Thyroid gland (tissue), 4 donors: ENCODE measurements around the gene MRPL50. TPM values are rescaled to one million over a fixed set of nuclear protein-coding genes. Genes with fewer than 3 reads are reported as not detected.

ENCODE experiments used
- DNase-seq, 2 donors: peaks; one replicate each; pipeline ENCODE4 v3.0.0-alpha.2; 2019
- H3K27ac ChIP-seq, 3 donors: fragments of 200-600 bp; sonication (generic); 1 replicate in 2 of 3; 2 replicates in 1 of 3; pipeline ENCODE4 v1.5.1; 2016 to 2019; ENCODE audit warnings: mild to moderate bottlenecking in 1 of 3, moderate library complexity in 1 of 3
- H3K27me3 ChIP-seq: fragments of 200-600 bp; sonication (generic); one replicate; pipeline ENCODE4 v1.5.1; 2019
- H3K36me3 ChIP-seq, 2 donors: fragments of 200-600 bp; sonication (generic); one replicate each; pipeline ENCODE4 v1.5.1; 2016 to 2019
- H3K4me1 ChIP-seq, 2 donors: fragments of 200-600 bp; sonication (generic); one replicate each; pipeline ENCODE4 v1.5.1; 2017 to 2019
- H3K4me3 ChIP-seq, 3 donors: fragments of 200-600 bp; sonication (generic); replicated peaks in 1 of 3; 1 replicate in 2 of 3; 2 replicates in 1 of 3; pipeline ENCODE4 v1.5.1; 2016; ENCODE audit warnings: mild to moderate bottlenecking in 1 of 3
- H3K9me3 ChIP-seq: fragments of 200-600 bp; sonication (generic); one replicate; pipeline ENCODE4 v1.5.1; 2017
- CTCF ChIP-seq, 6 experiments: fragments of 200-600 bp in 3 of 6; fragments of 450-650 bp in 3 of 6; sonication (generic) in 3 of 6; IDR thresholded peaks; one replicate each; pipeline ENCODE4 v1.5.1; 2016 to 2019; ENCODE audit warnings: antibody characterized with exemption in 6 of 6, mild to moderate bottlenecking in 2 of 6, inconsistent platforms in 1 of 6, moderate library complexity in 1 of 6
- POLR2A ChIP-seq, 2 donors: fragments of 450-650 bp; IDR thresholded peaks; one replicate each; pipeline ENCODE4 v1.6.1; 2017; ENCODE audit warnings: antibody characterized with exemption in 2 of 2, mild to moderate bottlenecking in 2 of 2, moderate library complexity in 1 of 2
- WGBS, 2 donors: methylation state at CpG; one replicate each; pipeline ENCODE4 v1.1.5; 2017; 5-methylcytosine and 5-hydroxymethylcytosine counted together
- intact Hi-C: fragments of 100-400 bp; cut with DNase I; formaldehyde crosslinking; loops from one replicate; pipeline ENCODE4 v1.15.1; 2023
- total RNA-seq, 4 donors: library from RNA; depleted of rRNA; stranded (reverse); fragments of >200 nt; gene quantifications; one replicate each; pipeline ENCODE4 v1.2.3, GENCODE V29; 2016

MRPL50 gene
- total RNA-seq, 4 donors from 2014 or later: 12.5 to 17.4 (median 13.7) TPM

- Histone ChIP-seq H3K27me3 (no peaks in the 10 kb centered on the region), H3K4me3 (no peak overlapping the region), H3K9me3 (no peaks in the 10 kb centered on the region), H3K27ac (no peak overlapping the region), H3K4me1 (no peaks in the 10 kb centered on the region), H3K36me3 (no peaks in the 10 kb centered on the region)
- intact Hi-C loops: no loop called here
- TF ChIP-seq POLR2A (IDR thresholded peaks at IDR 0.05) (no peak), CTCF (IDR thresholded peaks at IDR 0.05) (no peak)
- DNase-seq: no peak
Measured at GRCh38 chr9:101380295-101380694, 18.1 kb downstream of the MRPL50 start.

- no peaks in the 10 kb centered on the region for H3K9me3 ChIP-seq
- no peak for TF ChIP-seq POLR2A (IDR thresholded peaks at IDR 0.05)
- no peak for TF ChIP-seq CTCF (IDR thresholded peaks at IDR 0.05)
- no peak for DNase-seq
- H3K4me3 ChIP-seq: no peak overlapping the region
- H3K27me3 ChIP-seq: no peaks in the 10 kb centered on the region
- no peaks in the 10 kb centered on the region for H3K4me1 ChIP-seq
- H3K27ac ChIP-seq: no peak overlapping the region
- WGBS, 2 donors: 63 to 71% methylated on average over 6 of the region's 6 CpGs
- intact Hi-C loops: no loop called here
- H3K36me3 ChIP-seq: no peaks in the 10 kb centered on the region
Measured at GRCh38 chr9:101376111-101376848, 22.1 kb downstream of the MRPL50 start.

GRCh38 chr9:101375546-101375945 lies 22.9 kb downstream of the MRPL50 start:
- no peaks in the 10 kb centered on the region for H3K9me3 ChIP-seq
- no peaks in the 10 kb centered on the region for H3K27me3 ChIP-seq
- H3K4me1 ChIP-seq: no peaks in the 10 kb centered on the region
- intact Hi-C loops: no loop called here
- WGBS, 2 donors: 88 to 90% methylated on average over 12 of the region's 12 CpGs
- no peak for DNase-seq
- H3K36me3 ChIP-seq: no peaks in the 10 kb centered on the region
- TF ChIP-seq POLR2A (IDR thresholded peaks at IDR 0.05): no peak
- no peak for TF ChIP-seq CTCF (IDR thresholded peaks at IDR 0.05)
- H3K27ac ChIP-seq: no peak overlapping the region
- H3K4me3 ChIP-seq: no peak overlapping the region

- Histone ChIP-seq H3K9me3 (no peaks in the 10 kb centered on the region), H3K27me3 (no peaks in the 10 kb centered on the region), H3K4me1 (no peaks in the 10 kb centered on the region), H3K4me3 (no peak overlapping the region), H3K36me3 (no peaks in the 10 kb centered on the region), H3K27ac (no peak overlapping the region)
- TF ChIP-seq CTCF (IDR thresholded peaks at IDR 0.05) (no peak), POLR2A (IDR thresholded peaks at IDR 0.05) (no peak)
- 59 to 69% methylated on average over 2 of the region's 2 CpGs for WGBS, 2 donors
- intact Hi-C loops: no loop called here
- DNase-seq: no peak
Measured at GRCh38 chr9:101372327-101373118, 25.9 kb downstream of the MRPL50 start.

GRCh38 chr9:101371813-101372212 lies 26.6 kb downstream of the MRPL50 start:
- no peaks in the 10 kb centered on the region for H3K4me1 ChIP-seq
- no peak for TF ChIP-seq POLR2A (IDR thresholded peaks at IDR 0.05)
- TF ChIP-seq CTCF (IDR thresholded peaks at IDR 0.05): no peak
- no peak overlapping the region for H3K27ac ChIP-seq
- 94% methylated on average over 3 of the region's 3 CpGs for WGBS, 2 donors
- no peak for DNase-seq
- intact Hi-C loops: no loop called here
- H3K4me3 ChIP-seq: no peak overlapping the region
- H3K36me3 ChIP-seq: no peaks in the 10 kb centered on the region
- H3K27me3 ChIP-seq: no peaks in the 10 kb centered on the region
- H3K9me3 ChIP-seq: no peaks in the 10 kb centered on the region
